Activated CD4-positive, alpha-beta T cell treated with anti-CD3 and anti-CD28 coated beads, Interleukin-2, amount 10 ng/mL, durations not matched to agents 24 days and 14 days (primary cell): ENCODE results near the gene RNF222. TPM values are rescaled to one million over a fixed set of nuclear protein-coding genes. Genes with fewer than 3 reads are reported as not detected.
A peak's percentile ranks its signal among the peaks of the same experiment; 100 is the strongest.

Experiments
- DNase-seq: peaks from one replicate; pipeline ENCODE4 v3.0.0; 2022
- H3K27ac Mint-ChIP-seq: one replicate; pipeline ENCODE4 v1.8.0; 2022; ENCODE audit warnings: mild to moderate bottlenecking, mixed read lengths
- H3K27me3 Mint-ChIP-seq: one replicate; pipeline ENCODE4 v1.8.0; 2022; ENCODE audit warnings: mixed read lengths
- H3K36me3 Mint-ChIP-seq: one replicate; pipeline ENCODE4 v1.8.0; 2022; ENCODE audit warnings: low read depth, mild to moderate bottlenecking, mixed read lengths
- H3K4me1 Mint-ChIP-seq: one replicate; pipeline ENCODE4 v1.8.0; 2021; ENCODE audit warnings: mixed read lengths
- H3K4me3 Mint-ChIP-seq: one replicate; pipeline ENCODE4 v1.8.0; 2022; ENCODE audit warnings: mild to moderate bottlenecking, moderate library complexity, mixed read lengths
- H3K9me3 Mint-ChIP-seq: one replicate; pipeline ENCODE4 v1.8.0; 2021; ENCODE audit warnings: mixed read lengths
- intact Hi-C: fragments of 100-400 bp; cut with micrococcal nuclease; formaldehyde crosslinking; loops from one replicate; pipeline ENCODE4 v1.15.1; 2023
- total RNA-seq: library from RNA; stranded (reverse); gene quantifications from 2 replicates; pipeline ENCODE4 v1.2.3, GENCODE V29; 2022

The RNF222 gene
- total RNA-seq, 1 donor from 2014 or later = not detected

GRCh38 chr17:8426094-8426720 lies 28.6 kb upstream of the RNF222 start:
- no peak for DNase-seq
- Mint-ChIP-seq H3K4me3 (no peak overlapping the region), H3K36me3 (no peaks in the 10 kb centered on the region), H3K27ac (no peak overlapping the region), H3K9me3 (no peaks in the 10 kb centered on the region), H3K4me1 (no peaks in the 10 kb centered on the region), H3K27me3 (peaks cover 17% of the 10 kb centered on the region)
- intact Hi-C loops = no loop called here

- Mint-ChIP-seq H3K36me3 (no peaks in the 10 kb centered on the region), H3K9me3 (no peaks in the 10 kb centered on the region), H3K4me1 (no peaks in the 10 kb centered on the region), H3K4me3 (no peak overlapping the region), H3K27ac (no peak overlapping the region), H3K27me3 (peaks cover 46% of the 10 kb centered on the region)
- intact Hi-C loops = no loop called here
- no peak for DNase-seq
These were observed 23.9 kb upstream of the RNF222 start for GRCh38 chr17:8421571-8421970.

- H3K4me3 Mint-ChIP-seq = no peak overlapping the region
- no peaks in the 10 kb centered on the region for H3K4me1 Mint-ChIP-seq
- no peaks in the 10 kb centered on the region for H3K36me3 Mint-ChIP-seq
- H3K9me3 Mint-ChIP-seq = no peaks in the 10 kb centered on the region
- H3K27ac Mint-ChIP-seq = no peak overlapping the region
- DNase-seq = no peak
- intact Hi-C loops = no loop called here
- H3K27me3 Mint-ChIP-seq = peaks cover 54% of the 10 kb centered on the region
These were observed 22.7 kb upstream of the RNF222 start for GRCh38 chr17:8420041-8420934.

- intact Hi-C loops = no loop called here
- Mint-ChIP-seq H3K27ac (no peak overlapping the region), H3K9me3 (no peaks in the 10 kb centered on the region), H3K4me1 (no peaks in the 10 kb centered on the region), H3K27me3 (peaks cover 56% of the 10 kb centered on the region), H3K36me3 (no peaks in the 10 kb centered on the region), H3K4me3 (no peak overlapping the region)
- DNase-seq = no peak
These were observed 21.7 kb upstream of the RNF222 start for GRCh38 chr17:8419305-8419704.

- intact Hi-C loops = no loop called here
- H3K36me3 Mint-ChIP-seq = no peaks in the 10 kb centered on the region
These were observed 20.8 kb upstream of the RNF222 start for GRCh38 chr17:8418471-8418870.

GRCh38 chr17:8417806-8418205 lies 20.2 kb upstream of the RNF222 start:
- Mint-ChIP-seq H3K4me1 (peaks cover 7% of the 10 kb centered on the region), H3K4me3 (no peak overlapping the region), H3K27me3 (peaks cover 56% of the 10 kb centered on the region), H3K27ac (no peak overlapping the region), H3K36me3 (no peaks in the 10 kb centered on the region), H3K9me3 (no peaks in the 10 kb centered on the region)
- intact Hi-C loops = no loop called here
- no peak for DNase-seq

More at GRCh38 chr17:8418471-8418870, 20.8 kb upstream of the RNF222 start:
- Mint-ChIP-seq H3K27ac (no peak overlapping the region), H3K9me3 (no peaks in the 10 kb centered on the region), H3K27me3 (peaks cover 54% of the 10 kb centered on the region), H3K4me1 (peaks cover 2% of the 10 kb centered on the region), H3K4me3 (no peak overlapping the region)
- DNase-seq = no peak

GRCh38 chr17:8413938-8414337 lies 16.3 kb upstream of the RNF222 start:
- DNase-seq = no peak

GRCh38 chr17:8413328-8413727 lies 15.7 kb upstream of the RNF222 start:
- intact Hi-C loops = no loop called here
- H3K4me1 Mint-ChIP-seq = peaks cover 18% of the 10 kb centered on the region
- no peaks in the 10 kb centered on the region for H3K36me3 Mint-ChIP-seq
- no peak for DNase-seq
- no peak overlapping the region for H3K27ac Mint-ChIP-seq
- H3K27me3 Mint-ChIP-seq = peaks cover 50% of the 10 kb centered on the region
- H3K9me3 Mint-ChIP-seq = no peaks in the 10 kb centered on the region
- H3K4me3 Mint-ChIP-seq = no peak overlapping the region

More at GRCh38 chr17:8413938-8414337, 16.3 kb upstream of the RNF222 start:
- H3K9me3 Mint-ChIP-seq = no peaks in the 10 kb centered on the region
- H3K27me3 Mint-ChIP-seq = peaks cover 54% of the 10 kb centered on the region
- H3K4me3 Mint-ChIP-seq = no peak overlapping the region
- peaks cover 18% of the 10 kb centered on the region for H3K4me1 Mint-ChIP-seq
- intact Hi-C loops = no loop called here
- H3K27ac Mint-ChIP-seq = no peak overlapping the region
- H3K36me3 Mint-ChIP-seq = no peaks in the 10 kb centered on the region

- Mint-ChIP-seq H3K36me3 (no peaks in the 10 kb centered on the region), H3K9me3 (no peaks in the 10 kb centered on the region), H3K27me3 (peaks cover 40% of the 10 kb centered on the region), H3K27ac (no peak overlapping the region), H3K4me1 (peaks cover 18% of the 10 kb centered on the region), H3K4me3 (no peak overlapping the region)
- intact Hi-C loops = no loop called here
- no peak for DNase-seq
These were observed 14.5 kb upstream of the RNF222 start for GRCh38 chr17:8412089-8412488.

GRCh38 chr17:8410883-8411238 lies 13.2 kb upstream of the RNF222 start:
- H3K4me1 Mint-ChIP-seq = peaks cover 18% of the 10 kb centered on the region
- no peak for DNase-seq
- intact Hi-C loops = loop anchor here (1.0 kb wide), 1 partner anchor 335 kb away; no protein-coding TSS in a partner anchor
- H3K4me3 Mint-ChIP-seq = no peak overlapping the region
- no peaks in the 10 kb centered on the region for H3K36me3 Mint-ChIP-seq
- peaks cover 27% of the 10 kb centered on the region for H3K27me3 Mint-ChIP-seq
- H3K27ac Mint-ChIP-seq = no peak overlapping the region
- no peaks in the 10 kb centered on the region for H3K9me3 Mint-ChIP-seq

- intact Hi-C loops = loop anchor here (1.0 kb wide), 1 partner anchor 336 kb away; no protein-coding TSS in a partner anchor
- H3K27me3 Mint-ChIP-seq = peaks cover 27% of the 10 kb centered on the region
- peak; percentile 93 for DNase-seq
- no peak overlapping the region for H3K4me3 Mint-ChIP-seq
- H3K9me3 Mint-ChIP-seq = no peaks in the 10 kb centered on the region
- peaks cover 18% of the 10 kb centered on the region for H3K4me1 Mint-ChIP-seq
- no peaks in the 10 kb centered on the region for H3K36me3 Mint-ChIP-seq
- H3K27ac Mint-ChIP-seq = peak overlapping the region; percentile 2
These were observed 12.6 kb upstream of the RNF222 start for GRCh38 chr17:8409966-8410882.

- Mint-ChIP-seq H3K9me3 (no peaks in the 10 kb centered on the region), H3K4me3 (no peak overlapping the region), H3K27ac (no peak overlapping the region), H3K27me3 (peaks cover 18% of the 10 kb centered on the region), H3K36me3 (no peaks in the 10 kb centered on the region), H3K4me1 (peaks cover 15% of the 10 kb centered on the region)
- intact Hi-C loops = no loop called here
- no peak for DNase-seq
These were observed 10.7 kb upstream of the RNF222 start for GRCh38 chr17:8408371-8408770.

- H3K36me3 Mint-ChIP-seq = no peaks in the 10 kb centered on the region
- no peaks in the 10 kb centered on the region for H3K9me3 Mint-ChIP-seq
- no peak overlapping the region for H3K4me3 Mint-ChIP-seq
- H3K4me1 Mint-ChIP-seq = peaks cover 11% of the 10 kb centered on the region
- H3K27ac Mint-ChIP-seq = no peak overlapping the region
- intact Hi-C loops = no loop called here
- DNase-seq = no peak
- peaks cover 7% of the 10 kb centered on the region for H3K27me3 Mint-ChIP-seq
These were observed 8.5 kb upstream of the RNF222 start for GRCh38 chr17:8406174-8406573.
